Type B pancreatic cell (in vitro differentiated cells): ENCODE data around the gene ROM1. TPM values are rescaled to one million over a fixed set of nuclear protein-coding genes. Genes with fewer than 3 reads are reported as not detected.
A peak's percentile ranks its signal among the peaks of the same experiment; 100 is the strongest.
"Not testable (repeated sequence)": the region's sequence is repeated elsewhere in the genome, so short reads cannot be mapped to it uniquely, and the experiment has no call there.

ENCODE experiments used
- DNase-seq: peaks from one replicate; pipeline ENCODE4 v3.0.0; 2021; ENCODE audit warnings: mixed read lengths; ENCODE audit not compliant: unreplicated experiment; ENCODE audit errors: extremely low spot score
- H3K27ac Mint-ChIP-seq: 2 replicates; pipeline ENCODE4 v1.8.0; 2021; ENCODE audit warnings: mild to moderate bottlenecking, mixed read lengths
- H3K27me3 Mint-ChIP-seq: 2 replicates; pipeline ENCODE4 v1.8.0; 2021; ENCODE audit warnings: mixed read lengths
- H3K36me3 Mint-ChIP-seq: 2 replicates; pipeline ENCODE4 v1.8.0; 2021; ENCODE audit warnings: mixed read lengths
- H3K4me1 Mint-ChIP-seq: one replicate; pipeline ENCODE4 v1.8.0; 2021; ENCODE audit warnings: mixed read lengths; ENCODE audit not compliant: unreplicated experiment
- H3K4me3 Mint-ChIP-seq: 2 replicates; pipeline ENCODE4 v1.8.0; 2021; ENCODE audit warnings: mild to moderate bottlenecking, mixed read lengths
- H3K9me3 Mint-ChIP-seq: 2 replicates; pipeline ENCODE4 v1.8.0; 2021; ENCODE audit warnings: mixed read lengths
- CTCF ChIP-seq: fragments of 200-600 bp; sonication (generic); conservative IDR thresholded peaks from 2 replicates; pipeline ENCODE4 v1.5.0; 2021; ENCODE audit warnings: antibody characterized with exemption, mild to moderate bottlenecking
- total RNA-seq: library from RNA; stranded (reverse); gene quantifications from 2 replicates; pipeline ENCODE4 v1.2.1, GENCODE V29; 2021; ENCODE audit warnings: low replicate concordance

ROM1 gene
- total RNA-seq, 1 donor from 2014 or later, result 1.8 TPM

- Mint-ChIP-seq H3K4me3 (no peak overlapping the region), H3K4me1 (peaks cover 27% of the 10 kb centered on the region), H3K27me3 (no peaks in the 10 kb centered on the region), H3K27ac (peak overlapping the region; percentile 41), H3K9me3 (no peaks in the 10 kb centered on the region), H3K36me3 (peaks cover 49% of the 10 kb centered on the region)
- DNase-seq, result no peak
- no peak for TF ChIP-seq CTCF
Measured at GRCh38 chr11:62569611-62570010, 43.4 kb upstream of the ROM1 start.

GRCh38 chr11:62570903-62571302, 42.2 kb upstream of the ROM1 start:
- not testable (repeated sequence) for H3K27me3 Mint-ChIP-seq, H3K9me3 Mint-ChIP-seq, DNase-seq
- Mint-ChIP-seq H3K4me1 (peaks cover 36% of the 10 kb centered on the region), H3K36me3 (peaks cover 44% of the 10 kb centered on the region), H3K27ac (peak overlapping the region; percentile 33), H3K4me3 (peak overlapping the region; percentile 65)

- DNase-seq, H3K27ac Mint-ChIP-seq, H3K27me3 Mint-ChIP-seq, H3K9me3 Mint-ChIP-seq: not testable (repeated sequence)
- Mint-ChIP-seq H3K4me1 (peaks cover 36% of the 10 kb centered on the region), H3K36me3 (peaks cover 41% of the 10 kb centered on the region), H3K4me3 (peak overlapping the region; percentile 65)
Measured at GRCh38 chr11:62571493-62571892, 41.6 kb upstream of the ROM1 start.

- peaks cover 36% of the 10 kb centered on the region for H3K4me1 Mint-ChIP-seq
- peak overlapping the region; percentile 99 for H3K27ac Mint-ChIP-seq
- no peaks in the 10 kb centered on the region for H3K27me3 Mint-ChIP-seq
- DNase-seq, result no peak
- TF ChIP-seq CTCF, result no peak
- peaks cover 38% of the 10 kb centered on the region for H3K36me3 Mint-ChIP-seq
- H3K9me3 Mint-ChIP-seq, result no peaks in the 10 kb centered on the region
- H3K4me3 Mint-ChIP-seq, result peak overlapping the region; percentile 98
Measured at GRCh38 chr11:62572431-62572830, 40.6 kb upstream of the ROM1 start.

GRCh38 chr11:62573006-62573591, 40.0 kb upstream of the ROM1 start:
- no peak for DNase-seq
- TF ChIP-seq CTCF, result no peak
- H3K9me3 Mint-ChIP-seq, result no peaks in the 10 kb centered on the region
- peaks cover 36% of the 10 kb centered on the region for H3K4me1 Mint-ChIP-seq
- H3K27ac Mint-ChIP-seq, result peak overlapping the region; percentile 99
- H3K36me3 Mint-ChIP-seq, result peaks cover 37% of the 10 kb centered on the region
- H3K27me3 Mint-ChIP-seq, result no peaks in the 10 kb centered on the region
- H3K4me3 Mint-ChIP-seq, result peak overlapping the region; percentile 98

- Mint-ChIP-seq H3K9me3 (no peaks in the 10 kb centered on the region), H3K36me3 (peaks cover 37% of the 10 kb centered on the region), H3K27me3 (no peaks in the 10 kb centered on the region), H3K4me1 (peaks cover 36% of the 10 kb centered on the region), H3K4me3 (peak within 1 kb of the TSS; percentile 98), H3K27ac (peak within 1 kb of the TSS; percentile 99)
- no peak for TF ChIP-seq CTCF
- peak; percentile 98 for DNase-seq
Measured at GRCh38 chr11:62573592-62574362, 39.3 kb upstream of the ROM1 start, which contains the start of gene EEF1G. TSS of gene EEF1G (minus strand) at chr11:62573891. CDS start at chr11:62573842, 49 bp downstream.
